Panc1 (cell line): ENCODE measurements around the gene NUP210.

ENCODE experiments used
- POLR2AphosphoS5 ChIP-seq: IDR thresholded peaks from 2 replicates; pipeline ENCODE4 v1.6.1; 2012; ENCODE audit warnings: mild to moderate bottlenecking, low read depth, low read length, moderate library complexity
- REST ChIP-seq, 2 experiments: IDR thresholded peaks; 2 replicates each; pipeline ENCODE4 v1.6.1; 2011 to 2012; ENCODE audit warnings: low read depth in 2 of 2, control low read depth in 1 of 2, low read length in 1 of 2, mild to moderate bottlenecking in 1 of 2, moderate library complexity in 1 of 2; ENCODE audit not compliant: insufficient read depth in 1 of 2
- SIN3A ChIP-seq: IDR thresholded peaks from 2 replicates; pipeline ENCODE4 v1.6.1; 2012; ENCODE audit warnings: low read depth, mild to moderate bottlenecking, low read length, moderate library complexity, borderline replicate concordance; ENCODE audit not compliant: insufficient read depth
- TCF7L2 ChIP-seq: IDR thresholded peaks from 2 replicates; pipeline ENCODE4 v1.6.1; 2011; ENCODE audit warnings: mild to moderate bottlenecking, low read depth, low read length, inconsistent platforms
- TF ChIP-seq, protein P1 (sequence below): fragments of 450-650 bp; IDR thresholded peaks from 2 replicates; pipeline ENCODE4 v1.5.1; 2017; ENCODE audit warnings: mild to moderate bottlenecking

GRCh38 chr3:13367728-13368127 is 52.4 kb downstream of the NUP210 start:
- TF ChIP-seq, protein P1, sequence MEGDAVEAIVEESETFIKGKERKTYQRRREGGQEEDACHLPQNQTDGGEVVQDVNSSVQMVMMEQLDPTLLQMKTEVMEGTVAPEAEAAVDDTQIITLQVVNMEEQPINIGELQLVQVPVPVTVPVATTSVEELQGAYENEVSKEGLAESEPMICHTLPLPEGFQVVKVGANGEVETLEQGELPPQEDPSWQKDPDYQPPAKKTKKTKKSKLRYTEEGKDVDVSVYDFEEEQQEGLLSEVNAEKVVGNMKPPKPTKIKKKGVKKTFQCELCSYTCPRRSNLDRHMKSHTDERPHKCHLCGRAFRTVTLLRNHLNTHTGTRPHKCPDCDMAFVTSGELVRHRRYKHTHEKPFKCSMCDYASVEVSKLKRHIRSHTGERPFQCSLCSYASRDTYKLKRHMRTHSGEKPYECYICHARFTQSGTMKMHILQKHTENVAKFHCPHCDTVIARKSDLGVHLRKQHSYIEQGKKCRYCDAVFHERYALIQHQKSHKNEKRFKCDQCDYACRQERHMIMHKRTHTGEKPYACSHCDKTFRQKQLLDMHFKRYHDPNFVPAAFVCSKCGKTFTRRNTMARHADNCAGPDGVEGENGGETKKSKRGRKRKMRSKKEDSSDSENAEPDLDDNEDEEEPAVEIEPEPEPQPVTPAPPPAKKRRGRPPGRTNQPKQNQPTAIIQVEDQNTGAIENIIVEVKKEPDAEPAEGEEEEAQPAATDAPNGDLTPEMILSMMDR: no peak
- TF ChIP-seq POLR2AphosphoS5: no peak
- TF ChIP-seq SIN3A: no peak
- no peak for TF ChIP-seq REST (IDR thresholded peaks at IDR 0.05; ENCODE audit: insufficient read depth in 1 of 2, low read depth in 2 of 2, low read length in 1 of 2)
- TF ChIP-seq TCF7L2: no peak
